ENCODE measurements around the gene GABBR2.

- TF ChIP-seq CTCF (IDR thresholded peaks at IDR 0.05; ENCODE audit: low read depth, low read length) (no peak), EZH2phosphoT487 (IDR thresholded peaks at IDR 0.05; ENCODE audit: low read depth) (no peak)
These were observed 335.1 kb downstream of the GABBR2 start for GRCh38 chr9:98373609-98374008.

Measured in OCI-LY3 (cell line).